GM21528 (cell line): Measurements from ENCODE around the gene ZNF524.
A peak's percentile ranks its signal among the peaks of the same experiment; 100 is the strongest.
"Not testable (repeated sequence)": the region's sequence is repeated elsewhere in the genome, so short reads cannot be mapped to it uniquely, and the experiment has no call there.

Source experiments
- ATAC-seq: cut with Tn5 transposase; IDR thresholded peaks from one replicate; pipeline ENCODE4 v1.9.1; 2021; ENCODE audit warnings: mild to moderate bottlenecking, moderate library complexity; ENCODE audit not compliant: unreplicated experiment, low FRiP score

Gene ZNF524

GRCh38 chr19:55599842-55600661 lies at the start of gene ZNF524:
Gene ZNF524 (plus strand): TSS chr19:55600288. CDS start chr19:55602113, 1,825 bp downstream.
- ATAC-seq: peak; percentile 41

- no peak for ATAC-seq
These were observed 49.8 kb upstream of the ZNF524 start for GRCh38 chr19:55550321-55550650.

- ATAC-seq: no peak
These were observed 47.9 kb upstream of the ZNF524 start for GRCh38 chr19:55552206-55552605.

GRCh38 chr19:55552620-55553019 lies 47.5 kb upstream of the ZNF524 start:
- no peak for ATAC-seq

- no peak for ATAC-seq
These were observed 46.6 kb upstream of the ZNF524 start for GRCh38 chr19:55553217-55554182.

- no peak for ATAC-seq
These were observed 45.8 kb upstream of the ZNF524 start for GRCh38 chr19:55554302-55554701.

- no peak for ATAC-seq
These were observed 45.3 kb upstream of the ZNF524 start for GRCh38 chr19:55554741-55555152.

- no peak for ATAC-seq
These were observed 40.4 kb upstream of the ZNF524 start for GRCh38 chr19:55559684-55560083.

GRCh38 chr19:55563261-55563690 lies 36.8 kb upstream of the ZNF524 start:
- ATAC-seq: no peak

- ATAC-seq: no peak
These were observed 33.3 kb upstream of the ZNF524 start for GRCh38 chr19:55566823-55567222.

- no peak for ATAC-seq
These were observed 32.3 kb upstream of the ZNF524 start for GRCh38 chr19:55567708-55568328.

GRCh38 chr19:55569477-55569876 lies 30.6 kb upstream of the ZNF524 start:
- not testable (repeated sequence) for ATAC-seq

GRCh38 chr19:55573929-55574328 lies 26.2 kb upstream of the ZNF524 start:
- ATAC-seq: not testable (repeated sequence)

GRCh38 chr19:55576746-55577145 lies 23.3 kb upstream of the ZNF524 start:
- no peak for ATAC-seq

GRCh38 chr19:55578031-55578760 lies 21.9 kb upstream of the ZNF524 start:
- ATAC-seq: no peak

- ATAC-seq: no peak
These were observed 21.0 kb upstream of the ZNF524 start for GRCh38 chr19:55578761-55579747.

- ATAC-seq: no peak
These were observed 20.1 kb upstream of the ZNF524 start for GRCh38 chr19:55579766-55580621.

- no peak for ATAC-seq
These were observed 19.4 kb upstream of the ZNF524 start, which contains the start of gene ZNF579 for GRCh38 chr19:55580628-55581144. Gene ZNF579 (minus strand): TSS chr19:55580848. CDS start chr19:55579639, 1,209 bp downstream.
